Activated T-cell treated with anti-CD3 and anti-CD28 coated beads, Interleukin-2, amount 50 U/mL, for 48 hours (primary cell): ENCODE measurements around the gene MLKL.

Source experiments
- DNase-seq, 2 experiments: peaks; one replicate each; pipeline ENCODE4 v3.0.0-alpha.2; 2020

MLKL gene

DNA sequence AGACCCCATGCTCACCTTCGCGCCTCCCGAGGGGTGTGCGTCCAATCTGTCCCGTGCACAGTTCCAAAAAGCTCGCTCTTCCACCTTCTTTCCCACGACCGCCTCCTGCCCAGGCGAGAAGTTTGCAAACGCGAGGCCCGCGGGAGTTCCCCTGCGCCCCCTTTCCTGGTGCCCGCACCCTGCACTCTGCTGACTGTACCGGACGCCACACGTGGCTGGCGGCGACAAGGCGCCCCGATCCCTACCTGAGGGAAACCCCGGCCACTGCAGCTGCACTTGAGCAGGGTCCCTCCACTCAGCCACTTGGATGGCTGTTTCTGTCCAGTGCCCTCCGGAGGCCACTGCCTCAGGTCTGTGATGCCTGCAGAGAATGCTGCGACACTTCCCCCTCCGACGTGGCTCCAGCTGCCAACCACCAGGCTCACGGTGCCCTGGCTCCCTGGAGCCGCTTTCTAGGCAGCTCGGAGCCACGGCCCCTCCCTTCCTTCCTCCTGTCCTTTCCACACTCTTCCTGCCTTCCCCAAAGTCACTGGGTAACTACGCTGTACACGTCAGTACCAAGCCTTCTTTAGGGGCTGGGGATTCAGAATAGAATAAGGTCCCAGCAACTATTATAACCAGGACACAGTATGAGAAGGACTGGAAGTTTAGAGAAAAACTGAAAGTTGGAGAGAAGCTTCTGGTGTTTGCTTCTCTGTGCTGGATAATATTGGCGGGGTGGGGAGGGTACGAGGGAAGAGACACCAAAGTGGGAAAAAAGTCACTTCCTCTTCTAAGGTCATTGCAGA, at the start of gene MLKL:
Gene MLKL, minus strand, starts transcription at position 425 of the 788 bp plus-strand sequence. CDS start 5,105 bp downstream, outside the sequence.
- peak; percentile 73 to 78 for DNase-seq

DNA sequence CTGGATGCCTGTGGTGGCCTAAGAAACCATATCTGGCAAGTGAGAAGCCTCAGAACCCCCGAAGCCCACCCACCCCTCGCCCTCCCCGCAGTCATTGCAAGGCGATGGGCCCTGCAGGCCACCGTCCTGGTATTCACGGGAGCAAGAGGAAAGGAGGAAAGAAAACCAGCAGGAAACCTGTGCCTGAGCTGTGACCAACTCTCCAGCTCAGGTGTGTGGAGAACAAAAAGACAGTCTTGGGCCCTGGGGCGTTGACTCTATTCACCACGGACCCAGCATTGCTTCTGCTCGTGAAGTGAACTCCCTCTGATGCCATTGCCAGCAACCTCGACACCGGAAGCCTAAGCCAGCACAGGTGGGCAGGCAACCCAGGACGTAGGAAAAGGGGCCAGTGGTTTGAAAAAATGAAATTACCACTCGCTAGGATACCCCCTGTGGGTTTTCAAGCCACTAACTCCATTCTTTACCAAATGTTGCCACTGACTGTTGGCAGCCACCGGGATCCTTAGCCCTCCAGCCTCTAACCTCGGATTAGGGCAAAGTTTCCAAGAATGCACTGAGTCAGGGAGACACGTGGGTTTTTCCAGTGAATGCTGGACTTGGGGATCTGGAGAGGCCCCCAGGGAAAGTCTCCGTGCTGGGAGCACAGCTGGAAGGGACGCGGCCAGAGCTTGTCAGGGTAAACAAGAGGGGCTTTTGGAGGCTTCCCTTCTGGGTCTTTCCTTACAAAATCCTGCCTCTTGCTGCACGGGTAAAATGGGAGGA, 48.8 kb upstream of the MLKL start:
- no peak for DNase-seq

DNA sequence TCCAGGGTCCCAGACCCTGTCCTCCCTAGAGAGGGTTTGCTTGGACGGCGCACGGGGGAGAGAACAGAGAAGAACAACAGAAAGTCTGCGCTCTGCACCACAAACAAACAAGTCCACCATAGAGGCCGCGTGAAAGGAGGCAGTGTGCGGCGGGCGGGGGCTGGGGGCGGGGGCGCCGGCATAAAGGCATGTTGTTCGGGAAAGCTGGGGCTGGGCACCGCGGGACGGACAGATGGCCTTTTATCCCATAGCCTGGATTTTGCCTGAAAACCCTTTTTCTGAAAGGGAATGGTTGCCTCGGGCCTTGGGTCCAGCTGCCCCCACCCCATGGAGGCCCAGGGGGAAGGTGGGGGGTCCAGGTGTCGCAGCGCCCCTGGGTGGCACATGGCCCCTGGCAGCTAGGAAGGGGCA, 48.0 kb upstream of the MLKL start:
- DNase-seq: no peak

DNA sequence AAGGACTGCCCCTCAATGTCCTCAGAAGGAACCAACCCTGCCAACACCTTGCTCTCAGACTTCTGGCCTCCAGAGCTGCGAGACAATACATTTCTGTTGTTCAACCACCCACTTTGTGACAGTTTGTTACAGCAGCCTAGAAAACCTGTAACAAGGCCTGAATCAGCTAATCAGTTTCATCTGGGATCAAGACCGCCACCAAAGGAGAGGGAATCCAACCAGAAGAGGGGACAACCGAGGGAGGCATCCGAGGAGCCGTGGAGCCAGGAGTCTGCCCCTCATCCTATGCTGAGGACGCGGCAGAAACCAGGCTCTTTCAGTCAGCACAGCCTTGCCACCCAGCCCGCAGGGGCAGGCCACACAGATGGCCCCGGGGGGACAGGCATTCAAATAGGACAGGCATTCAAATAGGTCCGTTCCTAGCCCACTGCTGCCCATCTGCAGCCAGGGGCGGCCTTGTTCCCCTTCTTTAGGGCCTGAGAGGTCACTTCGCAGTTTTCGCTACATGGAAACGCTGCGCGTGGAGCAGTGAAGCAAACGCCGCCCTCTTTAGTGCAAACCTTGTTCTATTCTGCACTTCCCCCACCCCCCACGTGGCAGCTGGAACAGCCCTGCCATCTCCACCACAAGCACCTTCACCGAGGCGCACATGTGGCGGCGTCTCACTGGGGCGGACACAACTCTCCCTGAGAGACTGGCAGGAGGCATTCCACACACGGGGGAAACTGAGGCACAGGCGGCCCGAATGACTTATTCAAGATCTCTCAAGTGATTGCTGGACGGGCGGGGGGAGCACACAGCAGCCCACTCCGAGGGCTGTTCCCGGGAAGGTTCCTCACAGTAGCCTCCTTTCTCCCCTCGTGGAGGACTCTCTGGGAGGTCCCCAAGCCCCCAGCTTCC, 47.3 kb upstream of the MLKL start:
- no peak for DNase-seq

DNA sequence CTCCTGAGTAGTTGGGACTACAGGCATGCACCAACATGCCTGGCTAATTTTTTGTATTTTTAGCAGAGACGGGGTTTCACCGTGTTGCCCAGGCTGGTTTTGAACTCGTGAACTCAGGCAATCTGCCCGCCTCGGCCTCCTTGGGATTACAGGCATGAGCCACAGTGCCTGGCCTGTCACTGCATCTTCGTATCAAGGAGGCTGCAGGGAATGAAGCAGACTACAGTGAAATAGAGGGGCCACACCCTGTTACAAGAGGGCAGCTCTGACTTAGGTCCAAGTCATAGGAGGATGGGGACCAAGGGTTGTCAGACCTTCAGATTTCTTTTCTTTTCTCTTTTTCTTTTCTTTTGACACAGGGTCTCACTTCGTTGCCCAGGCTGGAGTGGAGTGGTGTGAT, 45.3 kb upstream of the MLKL start:
- DNase-seq: no peak

DNA sequence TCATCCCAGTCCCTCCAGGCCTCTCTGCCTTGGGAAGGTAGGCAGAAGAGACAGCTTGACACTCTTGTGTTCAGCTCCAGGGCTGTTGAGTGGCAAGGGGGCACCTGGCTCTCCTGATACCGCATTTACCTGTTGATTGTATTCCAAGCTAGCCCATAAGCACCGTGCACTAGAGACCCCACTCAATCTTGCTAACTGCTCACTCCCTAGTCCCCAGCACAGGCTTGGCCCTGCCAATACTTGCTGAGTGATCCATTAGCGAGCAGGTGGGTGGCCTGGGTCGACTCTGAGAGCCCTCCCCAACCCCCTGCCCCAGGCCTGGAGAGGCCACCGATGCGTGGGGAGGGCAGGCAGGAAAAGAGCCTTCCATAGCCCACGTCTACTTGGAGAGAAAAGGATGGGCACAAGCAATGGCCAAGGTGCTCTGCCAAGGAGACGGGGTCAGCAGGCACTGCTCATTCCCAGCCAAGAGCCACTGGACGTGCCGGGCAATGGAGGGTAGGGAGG, 44.5 kb upstream of the MLKL start:
- DNase-seq: no peak

DNA sequence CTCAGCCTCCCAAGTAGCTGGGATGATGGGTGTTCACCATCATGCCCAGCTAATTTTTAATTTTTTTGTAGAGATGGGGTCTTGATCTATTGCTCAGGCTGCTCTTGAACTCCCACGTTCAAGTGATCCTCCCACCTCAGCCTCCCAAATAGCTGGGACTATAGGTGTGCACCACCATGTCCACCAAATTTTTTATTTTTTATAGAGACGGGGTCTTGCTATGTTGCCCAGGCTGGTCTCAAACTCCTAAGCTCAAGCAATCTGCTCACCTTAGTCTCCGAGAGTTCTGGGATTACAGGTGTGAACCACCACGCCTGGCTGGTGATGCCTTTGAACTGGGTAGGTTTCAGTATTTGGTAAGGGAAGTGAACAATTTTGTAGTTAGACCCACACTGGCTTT, 43.9 kb upstream of the MLKL start:
- DNase-seq: no peak

DNA sequence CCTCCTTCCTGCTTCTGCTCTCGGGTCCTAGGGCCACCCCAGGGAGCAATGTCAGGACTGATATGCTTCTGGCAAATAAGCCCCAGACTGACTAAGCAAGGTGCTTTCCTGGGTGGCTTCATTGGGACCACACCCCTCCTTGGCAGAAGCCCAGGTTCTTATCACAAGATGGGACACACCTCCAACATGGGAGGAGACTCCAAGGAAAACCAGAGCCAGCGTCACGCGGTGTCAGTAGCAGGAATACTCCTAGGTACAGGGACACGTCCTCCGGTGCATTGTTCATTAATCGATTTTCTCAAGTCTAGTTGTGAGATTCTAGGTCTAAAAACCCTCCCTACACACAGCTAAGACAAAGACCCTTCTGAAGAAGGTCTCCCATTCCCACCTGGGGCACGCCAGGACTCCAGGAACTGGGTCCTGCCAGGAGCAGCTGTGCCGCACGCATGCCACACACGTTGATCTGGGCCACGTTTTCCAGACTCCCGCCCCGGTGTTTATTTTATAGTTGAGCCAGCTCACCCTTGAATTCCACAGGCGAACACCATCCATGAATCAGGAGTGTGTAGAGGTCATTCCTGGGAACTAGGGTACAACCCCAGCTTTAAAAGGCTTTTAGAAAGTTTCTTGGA, 43.1 kb upstream of the MLKL start:
- no peak for DNase-seq

DNA sequence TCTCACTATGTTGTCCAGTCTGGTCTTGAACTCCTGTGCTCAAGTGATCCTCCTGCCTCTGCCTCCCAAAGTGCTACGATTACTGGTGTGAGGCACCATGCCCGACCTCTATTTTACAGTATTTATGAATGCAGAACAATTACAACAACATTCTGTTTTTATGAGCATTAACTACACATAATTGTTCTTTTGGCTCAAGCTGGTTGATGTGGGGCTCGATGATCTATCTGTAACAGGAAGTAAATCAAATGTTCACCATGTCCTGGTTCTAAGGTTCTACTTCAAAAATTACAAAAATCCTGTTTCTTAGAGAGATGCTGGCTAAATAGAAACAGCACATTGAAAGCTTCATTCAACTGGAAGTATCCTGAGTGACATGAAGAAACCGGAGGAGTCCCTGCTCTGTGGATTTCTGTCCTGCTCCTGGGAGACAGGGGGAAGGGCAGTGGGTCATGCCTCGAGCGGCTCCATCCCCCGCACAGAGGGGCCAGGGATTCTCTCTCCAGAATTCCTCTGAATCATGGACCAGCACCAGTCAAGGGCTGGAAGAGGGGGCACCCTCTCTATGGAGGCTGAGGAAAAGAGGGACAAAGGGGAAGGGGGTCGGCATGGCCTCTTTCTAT, 42.5 kb upstream of the MLKL start:
- no peak for DNase-seq

DNA sequence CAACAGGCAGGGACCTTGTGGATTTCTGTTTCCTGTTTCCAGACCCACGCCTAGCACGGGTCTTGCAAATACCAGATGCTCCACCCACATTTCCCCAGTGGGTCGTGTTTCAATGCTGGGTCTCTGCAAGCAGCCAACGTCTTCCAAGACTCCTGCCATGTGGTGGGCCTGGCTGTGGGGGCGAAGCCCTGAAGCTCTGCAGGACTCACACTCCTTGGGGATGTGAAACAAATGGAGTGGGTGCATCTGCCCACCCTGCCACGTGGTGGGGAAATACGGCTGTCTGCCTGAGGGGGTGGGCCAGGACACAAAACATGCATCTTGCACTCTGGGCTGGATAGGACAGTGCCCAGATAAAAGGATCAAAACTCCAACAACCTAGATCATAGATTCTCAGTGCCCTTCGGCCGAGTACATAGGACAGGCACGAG, 41.4 kb upstream of the MLKL start:
- no peak for DNase-seq

DNA sequence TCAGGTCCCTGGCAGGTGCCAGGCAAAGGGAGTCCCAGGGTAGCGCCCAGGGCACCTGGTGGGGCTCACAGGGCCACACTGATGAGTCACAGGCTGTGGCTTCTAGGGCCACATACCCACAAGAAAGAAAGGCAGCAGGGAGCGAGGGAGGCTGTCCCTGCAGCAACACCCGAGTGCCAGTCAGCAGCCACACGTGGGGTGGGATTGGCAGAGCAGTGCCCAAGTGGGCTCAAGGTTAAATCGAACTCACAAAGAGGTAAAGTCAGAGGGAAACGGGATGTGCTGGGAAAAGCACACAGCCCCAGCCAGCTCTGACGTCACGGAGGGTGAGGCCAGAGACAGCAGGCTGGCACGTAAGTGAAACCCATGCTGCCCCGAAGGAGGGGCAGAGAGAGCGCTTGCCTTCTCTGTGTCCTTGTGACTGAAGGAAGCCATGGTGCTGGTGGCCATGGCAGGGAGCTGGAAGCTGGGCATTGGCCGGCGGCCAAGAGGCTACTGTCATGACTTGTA, 40.2 kb upstream of the MLKL start:
- DNase-seq: no peak

DNA sequence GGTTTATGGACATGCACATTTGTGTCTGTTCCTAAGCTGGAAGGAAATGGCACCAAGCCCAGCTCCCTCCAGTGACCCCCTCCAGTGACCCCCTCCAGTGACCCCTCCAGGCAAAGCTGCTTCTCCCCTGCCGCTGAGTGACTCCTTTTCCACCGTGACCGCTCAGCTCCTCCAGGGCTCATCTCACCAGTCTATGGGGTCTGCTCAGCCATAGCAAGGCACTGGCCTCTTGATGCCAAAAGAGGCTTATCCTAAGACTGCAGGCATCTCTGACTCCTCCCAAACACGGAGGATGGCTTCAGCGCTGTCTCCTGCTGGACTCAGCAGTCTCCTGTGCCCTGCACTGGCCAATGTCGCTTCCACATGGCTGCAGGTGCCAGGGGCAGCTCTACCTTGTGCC, 38.6 kb upstream of the MLKL start:
- no peak for DNase-seq

DNA sequence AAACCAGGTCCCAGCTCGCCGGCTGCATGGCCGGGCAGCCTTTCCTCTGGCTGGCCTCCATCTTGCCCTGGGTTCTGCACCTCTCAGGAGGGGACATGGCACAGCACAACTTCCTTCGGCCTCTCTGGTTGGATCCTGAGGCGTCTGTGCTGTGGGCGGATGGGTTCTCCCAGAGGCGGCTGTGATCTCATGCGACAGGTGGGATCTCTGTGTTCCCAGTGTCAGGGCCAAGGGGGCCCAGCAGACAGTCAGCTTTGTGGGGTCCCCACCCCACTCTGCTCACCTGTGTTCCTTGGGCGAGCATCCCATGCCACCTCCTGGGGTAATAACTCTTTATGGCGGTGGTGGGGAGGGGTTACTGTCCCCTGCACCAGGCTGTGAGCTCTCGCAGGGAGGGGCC, 38.2 kb upstream of the MLKL start:
- DNase-seq: no peak

DNA sequence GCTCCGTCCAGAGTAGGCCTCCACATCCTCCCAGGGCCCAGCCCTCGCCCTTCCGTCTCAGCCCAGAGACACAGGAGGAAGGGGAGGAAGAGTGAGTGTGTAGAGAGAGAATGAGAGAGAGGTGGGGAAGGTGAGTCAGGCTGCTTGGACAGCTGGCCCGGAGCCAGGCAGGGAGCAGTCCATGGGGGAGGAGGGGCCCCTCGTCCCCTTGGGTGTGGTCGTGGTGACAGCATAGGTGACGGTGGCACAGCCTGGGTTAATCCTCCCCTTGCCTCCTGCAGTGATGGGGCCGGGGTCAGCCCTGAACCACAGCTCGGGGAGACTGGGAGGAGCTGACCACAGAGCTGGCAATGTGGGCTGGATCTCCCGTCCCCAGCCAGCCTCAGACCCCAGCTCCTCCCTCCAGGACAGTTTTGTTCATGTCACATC, 37.5 kb upstream of the MLKL start:
- no peak for DNase-seq

DNA sequence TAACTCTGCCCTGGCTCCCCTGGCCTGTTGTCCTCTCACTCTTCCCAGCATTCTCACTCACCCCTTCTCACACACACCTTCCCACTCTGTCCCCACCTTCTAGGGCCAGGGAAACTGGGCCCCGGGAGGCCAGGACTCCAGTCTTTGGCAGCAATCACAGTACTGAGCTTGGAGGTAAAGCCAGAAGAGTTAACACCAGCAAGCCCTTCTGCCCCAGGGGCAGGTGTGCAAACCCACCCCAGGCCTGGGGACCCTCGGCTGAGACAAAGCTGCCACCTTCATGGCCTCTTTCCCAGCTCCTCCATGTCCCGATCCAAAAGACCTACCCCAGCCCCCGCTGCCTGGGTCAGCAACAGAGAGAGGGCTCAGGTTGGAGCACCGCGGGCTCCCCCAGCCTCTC, 36.9 kb upstream of the MLKL start:
- DNase-seq: no peak

DNA sequence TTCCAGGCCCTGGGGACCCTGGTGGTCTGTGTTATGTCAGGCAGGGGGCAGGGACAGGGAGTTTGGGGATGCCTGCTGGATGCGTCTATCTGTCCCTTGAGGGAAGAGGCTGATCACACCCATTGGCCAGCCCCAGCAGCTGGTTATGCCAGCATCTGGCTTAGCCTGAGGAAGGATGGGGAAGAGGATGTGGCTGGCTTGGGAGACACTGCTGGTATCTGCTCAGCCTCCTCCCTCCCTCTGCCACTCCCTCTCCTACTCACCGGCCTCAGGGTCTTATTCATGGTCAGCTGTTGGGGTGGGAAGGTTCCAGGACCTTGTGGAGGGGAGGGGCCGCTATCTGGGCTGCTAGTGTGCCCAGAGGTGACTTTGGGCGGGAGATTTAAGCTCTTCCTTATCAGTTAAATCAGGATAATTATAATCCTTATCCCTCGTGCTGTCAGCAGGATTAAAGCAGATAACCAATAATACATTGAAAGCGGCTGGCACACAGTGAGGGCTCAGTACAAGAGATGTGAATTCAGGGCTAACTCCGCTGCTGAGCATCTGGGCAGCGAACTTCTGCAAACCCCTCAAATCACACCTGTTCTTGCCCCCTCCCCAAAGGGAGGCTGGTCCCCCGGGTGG, 36.0 kb upstream of the MLKL start:
- DNase-seq: no peak

DNA sequence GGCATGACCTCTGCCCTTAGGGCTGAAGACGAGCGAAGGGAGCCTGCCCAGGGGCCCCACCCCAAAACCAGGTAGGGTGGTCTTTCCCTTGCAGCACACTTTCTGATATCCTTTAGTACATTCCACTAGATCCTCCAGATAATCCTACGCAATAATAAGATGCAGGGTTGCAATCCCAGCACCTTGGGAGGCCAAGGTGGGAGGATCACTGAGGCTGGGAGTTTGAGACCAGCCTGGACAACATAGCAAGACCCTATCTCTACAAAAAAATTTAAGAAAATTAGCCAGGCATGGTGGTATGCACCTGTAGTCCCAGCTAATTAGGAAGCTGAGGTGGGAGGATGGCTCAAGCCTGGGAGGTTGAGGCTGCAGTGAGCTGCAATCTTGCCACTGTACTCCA, 34.9 kb upstream of the MLKL start:
- no peak for DNase-seq

DNA sequence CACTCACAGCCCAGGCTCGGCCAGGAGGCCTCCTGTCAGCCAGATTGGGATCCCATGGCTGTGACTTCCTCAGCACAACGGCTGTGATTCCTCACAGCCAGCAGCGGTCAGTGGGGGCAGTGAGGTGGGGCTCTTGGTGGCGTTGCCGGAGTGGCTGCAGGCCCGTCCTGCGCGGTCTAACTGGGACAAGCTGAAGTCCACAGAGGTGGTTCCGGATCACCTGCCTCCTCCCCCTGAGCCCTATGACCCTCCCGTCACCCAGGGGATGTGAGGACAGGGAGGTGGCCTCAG, 34.4 kb upstream of the MLKL start:
- no peak for DNase-seq

DNA sequence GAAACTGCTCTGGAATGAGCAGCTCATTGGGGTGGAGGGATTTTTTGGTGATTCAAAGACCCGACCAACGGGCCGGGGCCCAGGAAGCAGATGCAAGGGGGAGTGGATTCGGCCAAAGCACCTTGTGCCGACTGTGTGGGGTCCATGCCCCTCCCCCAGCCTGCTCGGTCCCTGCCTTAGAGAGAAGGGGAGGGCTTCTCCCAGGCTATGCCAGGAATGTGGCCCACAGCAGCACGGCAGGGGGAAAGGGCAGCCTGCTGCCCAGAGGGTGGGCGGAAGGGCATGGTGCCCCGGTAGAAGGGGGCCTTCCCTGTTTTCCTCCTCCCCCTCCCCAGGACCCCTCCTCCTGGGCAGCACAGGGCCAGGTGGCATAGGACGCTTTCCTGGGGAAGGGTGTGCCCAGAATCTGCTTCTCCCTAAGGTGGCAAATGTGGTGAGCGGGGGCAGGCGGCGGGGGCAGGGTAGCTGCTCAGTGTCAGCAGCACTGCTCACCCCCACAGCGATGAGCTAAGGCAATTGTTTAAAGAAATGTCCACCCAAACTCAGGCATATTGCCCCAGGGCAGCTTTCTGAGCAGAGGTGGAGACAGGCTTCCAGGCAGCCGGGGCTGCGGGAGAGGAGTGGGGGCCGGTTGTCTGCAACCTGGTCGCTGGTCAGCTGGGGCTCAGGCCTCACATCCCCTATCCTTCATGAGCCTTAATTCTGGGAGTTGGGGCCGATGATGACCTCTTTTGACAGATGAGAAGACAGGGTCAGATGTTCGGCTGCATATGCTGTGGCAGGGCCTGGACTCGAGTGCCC, 33.9 kb upstream of the MLKL start:
- no peak for DNase-seq

DNA sequence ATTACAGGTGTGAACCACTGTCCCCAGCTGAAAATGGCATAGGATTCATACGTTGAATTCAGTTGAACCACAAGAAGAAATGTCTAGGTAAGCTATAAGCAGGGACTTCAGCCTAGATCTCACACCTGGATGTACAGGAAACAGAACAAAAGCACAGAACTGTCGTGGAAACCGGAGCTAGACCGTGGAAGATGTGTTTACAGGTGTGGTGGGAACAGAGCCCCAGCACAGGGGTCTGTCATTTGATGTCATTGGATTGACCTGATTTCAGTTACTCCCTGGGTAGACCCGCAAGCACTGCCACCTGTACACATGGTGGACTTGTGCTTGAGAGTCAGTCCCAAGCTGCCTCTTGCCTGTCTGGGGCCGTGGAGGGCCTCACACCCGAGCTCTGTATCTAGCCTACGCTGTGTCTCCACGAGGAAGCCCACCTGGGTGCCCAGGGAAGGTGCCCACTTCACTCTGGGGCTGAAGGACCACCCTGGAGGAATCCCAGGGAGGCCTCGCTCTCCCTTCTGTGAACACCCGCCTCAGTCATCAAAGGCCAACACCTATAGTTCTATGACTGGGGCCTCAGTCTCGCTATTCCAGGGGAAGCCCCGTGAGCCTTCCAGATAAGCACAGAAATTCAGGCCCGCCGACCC, 32.2 kb upstream of the MLKL start:
- no peak for DNase-seq
